GM19193 (cell line): Measurements from ENCODE around the gene ETFDH.

Source experiments
- POLR2A ChIP-seq: IDR thresholded peaks from 4 replicates; pipeline ENCODE4 v1.6.1; 2011; ENCODE audit not compliant: insufficient read depth, insufficient read length; ENCODE audit errors: extremely low read depth

Gene ETFDH

GRCh38 chr4:158671915-158672806 lies at the start of gene ETFDH:
ETFDH (plus strand) TSS chr4:158672296; CDS start chr4:158672457, 161 bp downstream.
- TF ChIP-seq POLR2A: peak; percentile 59

- no peak for TF ChIP-seq POLR2A
Measured at GRCh38 chr4:158624889-158625478, 47.1 kb upstream of the ETFDH start.

DNA sequence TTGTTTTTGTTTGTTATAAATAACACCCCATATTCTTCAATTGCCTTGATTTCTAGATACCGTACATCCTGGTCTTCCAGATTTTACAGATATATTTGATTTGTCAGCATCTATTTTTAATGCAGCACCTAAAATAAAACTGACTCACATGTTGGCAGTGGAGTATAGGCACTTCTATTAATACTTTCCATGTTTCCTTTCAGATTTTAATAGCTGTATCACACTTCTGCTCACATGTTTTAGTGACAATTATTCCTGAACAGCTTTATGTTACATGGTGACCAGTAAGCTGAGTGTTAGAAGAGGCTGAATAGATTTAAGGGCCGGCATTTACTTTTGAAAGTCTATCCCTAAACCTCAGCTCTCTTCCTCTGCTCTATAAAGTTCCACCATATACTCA lies 46.6 kb upstream of the ETFDH start:
- TF ChIP-seq POLR2A: no peak

- no peak for TF ChIP-seq POLR2A
Measured at GRCh38 chr4:158630893-158631292, 41.2 kb upstream of the ETFDH start.

GRCh38 chr4:158636619-158637018 lies 35.5 kb upstream of the ETFDH start:
- no peak for TF ChIP-seq POLR2A

DNA sequence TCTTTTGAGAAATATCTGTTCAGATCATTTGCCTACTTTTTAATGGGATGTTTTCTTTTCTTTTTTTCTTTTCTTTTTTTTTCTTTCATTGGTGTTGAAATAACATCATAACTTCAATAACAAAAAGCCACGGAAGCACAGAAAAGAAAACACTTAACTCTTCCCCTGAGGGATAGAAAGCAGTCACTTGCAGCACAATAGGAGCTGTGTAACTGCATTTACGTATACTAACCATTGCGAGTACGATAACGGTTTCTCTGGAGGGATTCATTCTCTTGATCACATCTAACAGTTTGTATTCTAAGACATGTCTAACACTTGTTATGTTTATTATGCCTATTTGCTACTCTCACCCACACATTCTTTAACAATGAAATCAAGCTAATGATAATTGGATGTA lies 27.7 kb upstream of the ETFDH start:
- TF ChIP-seq POLR2A: no peak

DNA sequence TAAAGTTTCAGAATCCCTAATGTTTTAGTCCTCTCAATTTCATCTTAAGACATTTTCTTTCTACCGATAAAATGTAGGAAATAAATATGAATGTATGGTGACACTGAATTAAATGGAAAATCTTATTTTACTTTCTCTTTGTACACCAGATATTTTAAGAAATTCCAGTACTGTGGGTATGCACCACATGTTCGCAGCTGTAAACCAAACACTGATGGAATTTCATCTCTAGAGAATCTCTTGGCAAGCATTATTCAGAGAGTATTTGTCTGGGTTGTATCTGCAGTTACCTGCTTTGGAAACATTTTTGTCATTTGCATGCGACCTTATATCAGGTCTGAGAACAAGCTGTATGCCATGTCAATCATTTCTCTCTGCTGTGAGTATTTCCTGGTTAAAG lies 27.3 kb upstream of the ETFDH start:
- no peak for TF ChIP-seq POLR2A

DNA sequence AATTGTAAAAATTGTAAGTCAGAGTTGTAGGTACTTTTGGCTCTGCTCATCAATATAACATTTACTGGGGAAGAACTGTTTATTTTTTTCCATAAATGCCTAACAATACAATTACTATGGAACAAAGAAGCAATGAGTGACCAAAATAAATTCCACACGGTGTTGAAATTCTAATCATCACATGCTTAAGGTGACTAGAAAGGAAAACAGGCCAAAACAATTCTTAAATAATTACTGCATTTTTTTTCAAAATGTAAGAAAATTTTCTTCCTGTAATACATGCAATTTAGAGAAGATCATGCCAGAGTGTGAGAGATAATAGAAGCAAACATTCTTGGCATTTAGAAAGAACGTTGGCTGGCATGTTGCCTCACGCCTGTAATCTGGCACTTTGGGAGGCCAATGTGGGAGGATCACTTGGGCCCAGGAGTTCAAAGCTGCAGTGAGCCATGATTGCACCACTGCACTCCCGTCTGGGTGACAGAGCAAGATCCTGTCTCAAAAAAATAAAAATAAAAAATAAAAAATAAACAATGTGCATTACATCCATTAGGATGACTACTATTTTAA lies 22.9 kb upstream of the ETFDH start:
- TF ChIP-seq POLR2A: no peak

- no peak for TF ChIP-seq POLR2A
Measured at GRCh38 chr4:158652920-158653319, 19.2 kb upstream of the ETFDH start.

DNA sequence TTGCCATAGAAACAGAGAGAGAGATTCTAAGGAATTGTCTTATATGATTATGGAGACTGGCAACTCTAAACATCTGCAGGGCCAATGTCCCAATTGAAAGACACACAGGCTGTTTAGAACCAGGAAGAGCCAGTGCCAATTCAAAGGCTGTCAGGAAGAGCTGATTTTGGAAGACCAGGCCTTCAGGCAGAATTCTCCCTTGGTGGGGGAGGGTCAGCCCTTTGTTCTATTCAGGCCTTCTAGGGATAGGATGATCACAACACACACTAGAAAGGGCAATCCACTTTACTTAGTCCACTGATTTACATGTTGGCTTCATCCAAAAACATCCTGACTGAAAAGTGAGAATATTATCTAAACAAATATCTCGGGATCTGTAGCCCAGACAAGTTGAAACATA lies 15.7 kb upstream of the ETFDH start:
- no peak for TF ChIP-seq POLR2A

DNA sequence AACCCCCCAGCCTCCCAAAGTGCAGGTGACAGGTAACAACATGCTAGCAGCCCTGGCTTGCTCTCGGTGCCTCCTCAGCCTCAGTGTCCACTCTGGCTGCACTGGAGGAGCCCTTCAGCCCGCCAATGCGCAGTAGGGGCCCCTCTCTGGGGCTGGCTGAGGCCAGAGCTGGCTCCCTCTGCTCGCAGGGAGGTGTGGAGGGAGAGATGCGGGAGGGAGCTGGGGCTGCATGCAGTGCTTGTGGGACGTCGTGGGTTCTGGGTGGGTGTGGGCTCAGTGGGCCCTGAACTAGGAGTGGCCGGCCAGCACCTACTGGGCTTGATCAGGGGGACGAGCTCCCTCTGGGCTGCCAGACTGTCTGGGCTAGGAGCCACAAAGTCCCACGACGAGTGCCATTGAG lies 14.8 kb upstream of the ETFDH start:
- TF ChIP-seq POLR2A: no peak

GRCh38 chr4:158664806-158665205 lies 7.3 kb upstream of the ETFDH start:
- no peak for TF ChIP-seq POLR2A

GRCh38 chr4:158666892-158667291 lies 5.2 kb upstream of the ETFDH start:
- TF ChIP-seq POLR2A: no peak

DNA sequence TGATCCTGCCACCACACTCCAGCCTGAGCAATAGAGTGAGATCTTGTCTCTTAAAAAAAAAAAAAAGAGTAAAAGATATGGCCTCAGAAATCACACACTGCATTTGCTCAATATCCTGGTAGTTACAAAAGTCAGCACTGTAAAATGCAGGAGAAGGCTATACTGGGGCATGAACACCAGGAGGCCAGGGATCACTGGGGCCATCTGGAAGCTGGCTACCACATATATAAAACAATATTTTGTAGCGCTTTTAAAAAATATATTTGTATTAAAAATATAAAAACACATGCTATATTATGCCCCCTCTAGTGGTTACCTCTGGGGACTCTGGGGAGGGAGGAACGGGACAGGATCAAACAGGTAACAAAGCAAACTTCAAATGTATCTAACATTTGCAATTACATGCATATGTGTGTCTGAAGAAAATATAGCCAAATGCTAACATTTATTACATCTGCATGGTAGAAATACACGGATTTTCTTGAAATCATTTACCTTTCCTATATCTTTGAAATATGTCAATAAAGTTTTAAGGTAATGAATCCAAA lies 4.4 kb upstream of the ETFDH start:
- TF ChIP-seq POLR2A: no peak

DNA sequence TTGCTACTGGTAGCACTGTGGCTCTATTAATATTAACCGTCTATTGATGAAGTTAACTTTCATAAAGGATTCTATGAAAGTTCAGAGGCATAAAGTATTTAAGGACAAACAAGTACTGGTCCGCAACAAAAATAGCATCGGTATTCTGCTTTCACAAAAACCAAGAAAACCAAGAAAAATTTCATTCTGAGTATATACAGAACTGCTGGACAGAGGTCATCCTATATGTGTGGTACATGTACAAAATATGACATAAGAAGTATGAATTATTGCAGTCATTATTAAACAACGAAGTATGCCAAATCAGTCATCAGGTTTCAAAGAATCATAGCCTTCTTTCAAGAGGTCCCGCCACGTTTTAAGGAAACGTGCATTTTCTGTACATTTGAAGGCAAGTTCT lies 2.8 kb upstream of the ETFDH start:
- no peak for TF ChIP-seq POLR2A

DNA sequence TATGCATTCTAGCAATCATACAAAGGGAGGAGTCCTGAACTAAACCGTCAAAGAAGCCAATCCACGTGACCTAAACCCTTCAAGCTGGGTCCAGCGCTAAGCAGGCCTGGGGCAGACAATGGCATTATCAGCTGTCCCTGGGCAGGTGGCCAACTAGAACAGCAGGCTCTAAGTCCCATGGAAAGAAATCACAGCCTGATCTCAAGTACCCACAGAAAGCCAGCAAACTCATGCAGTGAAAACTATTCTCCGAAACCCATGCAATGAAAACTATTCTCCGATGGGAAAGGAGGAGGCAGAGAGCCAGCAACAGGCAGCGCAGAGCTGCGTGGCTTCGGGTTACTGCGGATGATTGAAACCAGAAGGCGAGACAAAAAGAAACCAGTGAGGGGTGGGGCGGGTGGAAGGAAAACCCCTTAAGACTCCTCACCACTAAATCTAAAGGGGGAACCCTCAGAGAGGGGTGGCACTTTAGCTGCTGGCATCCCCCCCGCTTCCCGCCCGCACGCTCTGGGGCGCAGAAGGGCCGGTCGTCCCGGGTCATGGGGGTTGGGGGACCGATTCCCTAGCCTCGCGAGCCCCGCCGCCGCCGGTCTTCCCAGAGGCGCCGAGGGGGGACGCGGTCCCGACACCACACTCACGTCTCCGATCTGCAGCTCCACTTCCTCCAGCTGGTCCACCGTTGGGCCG lies 976 bp upstream of the ETFDH start:
- TF ChIP-seq POLR2A: peak; percentile 55

- no peak for TF ChIP-seq POLR2A
Measured at GRCh38 chr4:158671665-158671914, 506 bp upstream of the ETFDH start, which contains the start of gene C4orf46. C4orf46 (minus strand) TSS chr4:158671887; CDS start chr4:158671801, 86 bp downstream.
